ENCODE data around the gene ZCCHC14.

ZCCHC14 gene

DNA sequence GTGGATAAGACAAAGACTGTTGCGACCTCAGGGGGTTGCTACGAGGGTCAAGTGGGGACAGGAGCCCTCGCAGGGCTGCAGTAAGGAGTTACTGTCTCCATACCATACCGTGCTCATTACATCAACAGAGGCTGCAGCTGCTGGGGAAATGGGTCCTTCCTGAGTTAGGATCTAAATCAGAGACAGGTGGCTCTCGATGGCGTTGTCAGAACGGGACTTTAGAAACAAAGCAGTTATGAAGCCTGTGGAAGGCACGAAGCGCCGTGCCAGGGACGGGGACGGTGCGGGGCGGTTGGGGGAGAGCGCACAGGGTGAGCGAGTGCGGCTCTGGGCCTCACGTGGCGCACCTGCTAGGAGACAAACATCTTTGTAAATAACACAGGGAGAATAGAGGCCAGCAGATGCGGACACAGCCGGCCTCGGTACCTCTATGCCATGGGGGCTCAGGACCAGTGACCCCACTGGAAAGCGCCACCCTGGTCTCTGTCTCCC lies 34.4 kb downstream of the ZCCHC14 start:
- no peak for DNase-seq (ENCODE audit: low spot score in 2 of 2)
- no peak overlapping the region for H3K4me3 ChIP-seq
- no peaks in the 10 kb centered on the region for H3K4me1 ChIP-seq
- no peaks in the 10 kb centered on the region for H3K27me3 ChIP-seq (ENCODE audit: low read depth)
- H3K36me3 ChIP-seq (replicated peaks): peaks cover 25% of the 10 kb centered on the region
- in situ Hi-C loops (cut with MboI; ENCODE audit: low sequenced_read_pairs): no loop called here
- no peaks in the 10 kb centered on the region for H3K9me3 ChIP-seq

- Histone ChIP-seq H3K4me3 (no peak overlapping the region), H3K36me3 (replicated peaks) (peaks cover 25% of the 10 kb centered on the region), H3K9me3 (no peaks in the 10 kb centered on the region), H3K4me1 (no peaks in the 10 kb centered on the region), H3K27me3 (ENCODE audit: low read depth) (no peaks in the 10 kb centered on the region)
- in situ Hi-C loops (cut with MboI; ENCODE audit: low sequenced_read_pairs): no loop called here
- DNase-seq (ENCODE audit: low spot score in 2 of 2): no peak
Observed at GRCh38 chr16:87457709-87458423, 35.0 kb downstream of the ZCCHC14 start.

GRCh38 chr16:87457061-87457611 lies 35.7 kb downstream of the ZCCHC14 start:
- DNase-seq (ENCODE audit: low spot score in 2 of 2): no peak
- in situ Hi-C loops (cut with MboI; ENCODE audit: low sequenced_read_pairs): no loop called here
- Histone ChIP-seq H3K4me3 (no peak overlapping the region), H3K36me3 (replicated peaks) (peaks cover 25% of the 10 kb centered on the region), H3K27me3 (ENCODE audit: low read depth) (no peaks in the 10 kb centered on the region), H3K4me1 (no peaks in the 10 kb centered on the region), H3K9me3 (no peaks in the 10 kb centered on the region)

GRCh38 chr16:87454391-87454790 lies 38.4 kb downstream of the ZCCHC14 start:
- Histone ChIP-seq H3K4me3 (no peak overlapping the region), H3K27me3 (ENCODE audit: low read depth) (no peaks in the 10 kb centered on the region), H3K36me3 (replicated peaks) (peaks cover 28% of the 10 kb centered on the region), H3K9me3 (no peaks in the 10 kb centered on the region), H3K4me1 (no peaks in the 10 kb centered on the region)
- in situ Hi-C loops (cut with MboI; ENCODE audit: low sequenced_read_pairs): no loop called here
- DNase-seq (ENCODE audit: low spot score in 2 of 2): no peak

GRCh38 chr16:87453326-87453725 lies 39.5 kb downstream of the ZCCHC14 start:
- H3K36me3 ChIP-seq (replicated peaks): peaks cover 32% of the 10 kb centered on the region
- no peaks in the 10 kb centered on the region for H3K4me1 ChIP-seq
- in situ Hi-C loops (cut with MboI; ENCODE audit: low sequenced_read_pairs): no loop called here
- H3K27me3 ChIP-seq (ENCODE audit: low read depth): no peaks in the 10 kb centered on the region
- no peak overlapping the region for H3K4me3 ChIP-seq
- no peak for DNase-seq (ENCODE audit: low spot score in 2 of 2)
- no peaks in the 10 kb centered on the region for H3K9me3 ChIP-seq

GRCh38 chr16:87451563-87452210 lies 41.1 kb downstream of the ZCCHC14 start:
- H3K9me3 ChIP-seq: no peaks in the 10 kb centered on the region

DNA sequence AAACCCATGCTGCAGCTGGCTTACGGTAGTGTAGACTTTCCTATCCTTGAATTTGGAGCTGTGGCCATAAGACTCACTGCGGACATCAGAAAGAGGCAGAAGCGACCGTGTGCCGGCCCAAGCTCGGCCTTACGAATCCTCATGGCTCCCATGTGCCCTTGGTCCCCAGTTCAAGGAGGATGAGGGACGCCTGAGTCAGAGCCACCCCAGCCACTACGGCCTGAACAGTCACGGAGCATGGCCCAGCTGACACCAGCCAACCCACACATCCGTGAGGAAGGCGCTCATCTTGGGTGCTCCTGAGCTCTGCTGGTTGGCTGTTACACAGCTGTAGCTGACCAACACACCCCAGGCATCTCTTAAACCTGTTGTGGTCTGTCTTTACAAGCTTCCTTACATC lies 44.0 kb downstream of the ZCCHC14 start:
- Histone ChIP-seq H3K9me3 (no peaks in the 10 kb centered on the region), H3K36me3 (replicated peaks) (peaks cover 23% of the 10 kb centered on the region), H3K4me3 (no peak overlapping the region), H3K4me1 (no peaks in the 10 kb centered on the region), H3K27me3 (ENCODE audit: low read depth) (no peaks in the 10 kb centered on the region)
- no peak for DNase-seq (ENCODE audit: low spot score in 2 of 2)
- in situ Hi-C loops (cut with MboI; ENCODE audit: low sequenced_read_pairs): no loop called here

More at GRCh38 chr16:87451563-87452210, 41.1 kb downstream of the ZCCHC14 start:
- in situ Hi-C loops (cut with MboI; ENCODE audit: low sequenced_read_pairs): no loop called here
- Histone ChIP-seq H3K36me3 (replicated peaks) (peaks cover 25% of the 10 kb centered on the region), H3K4me3 (no peak overlapping the region), H3K27me3 (ENCODE audit: low read depth) (no peaks in the 10 kb centered on the region), H3K4me1 (no peaks in the 10 kb centered on the region)
- DNase-seq (ENCODE audit: low spot score in 2 of 2): no peak

DNA sequence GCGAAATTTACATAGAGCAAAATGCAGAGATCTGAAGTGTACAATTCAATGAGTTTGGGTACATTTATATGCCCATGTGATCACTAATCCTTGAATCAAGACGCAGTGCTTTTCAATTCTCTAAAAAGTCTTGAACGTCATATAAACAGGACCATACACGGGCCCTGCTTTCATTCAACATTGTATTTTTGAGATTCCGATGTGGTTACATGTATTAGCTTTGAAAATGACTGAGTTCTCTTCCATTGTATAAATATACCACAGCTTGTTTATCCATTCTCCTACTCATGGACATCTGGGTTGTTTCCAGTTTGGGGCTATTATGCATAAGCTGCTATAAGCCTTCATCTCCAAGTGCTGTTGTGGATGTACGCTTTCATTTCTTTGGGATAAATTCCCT lies 45.5 kb downstream of the ZCCHC14 start:
- peaks cover 20% of the 10 kb centered on the region for H3K36me3 ChIP-seq (replicated peaks)
- H3K4me1 ChIP-seq: peaks cover 3% of the 10 kb centered on the region; the same call in 1 of the 2 replicates
- H3K4me3 ChIP-seq: no peak overlapping the region
- H3K27me3 ChIP-seq (ENCODE audit: low read depth): no peaks in the 10 kb centered on the region
- DNase-seq (ENCODE audit: low spot score in 2 of 2): no peak
- in situ Hi-C loops (cut with MboI; ENCODE audit: low sequenced_read_pairs): no loop called here
- H3K9me3 ChIP-seq: no peaks in the 10 kb centered on the region

GRCh38 chr16:87446479-87446878 lies 46.3 kb downstream of the ZCCHC14 start:
- H3K27me3 ChIP-seq (ENCODE audit: low read depth): no peaks in the 10 kb centered on the region
- no peak overlapping the region for H3K4me3 ChIP-seq
- peaks cover 15% of the 10 kb centered on the region for H3K36me3 ChIP-seq (replicated peaks)
- no peaks in the 10 kb centered on the region for H3K9me3 ChIP-seq
- DNase-seq (ENCODE audit: low spot score in 2 of 2): no peak
- peaks cover 3% of the 10 kb centered on the region; the same call in 1 of the 2 replicates for H3K4me1 ChIP-seq
- in situ Hi-C loops (cut with MboI; ENCODE audit: low sequenced_read_pairs): no loop called here

GRCh38 chr16:87445486-87445885 lies 47.3 kb downstream of the ZCCHC14 start:
- H3K36me3 ChIP-seq (replicated peaks): peaks cover 12% of the 10 kb centered on the region
- DNase-seq (ENCODE audit: low spot score in 2 of 2): no peak
- H3K27me3 ChIP-seq (ENCODE audit: low read depth): no peaks in the 10 kb centered on the region
- in situ Hi-C loops (cut with MboI; ENCODE audit: low sequenced_read_pairs): no loop called here
- H3K9me3 ChIP-seq: no peaks in the 10 kb centered on the region
- H3K4me1 ChIP-seq: peaks cover 3% of the 10 kb centered on the region; the same call in 1 of the 2 replicates
- H3K4me3 ChIP-seq: no peak overlapping the region

GRCh38 chr16:87443964-87444363 lies 48.9 kb downstream of the ZCCHC14 start:
- Histone ChIP-seq H3K36me3 (replicated peaks) (peaks cover 12% of the 10 kb centered on the region), H3K9me3 (no peaks in the 10 kb centered on the region), H3K4me1 (peaks cover 3% of the 10 kb centered on the region; the same call in 1 of the 2 replicates), H3K4me3 (no peak overlapping the region), H3K27me3 (ENCODE audit: low read depth) (no peaks in the 10 kb centered on the region)
- in situ Hi-C loops (cut with MboI; ENCODE audit: low sequenced_read_pairs): no loop called here
- DNase-seq (ENCODE audit: low spot score in 2 of 2): no peak

- Histone ChIP-seq H3K9me3 (no peaks in the 10 kb centered on the region), H3K36me3 (replicated peaks) (peaks cover 5% of the 10 kb centered on the region; the same call in 1 of the 2 replicates), H3K4me3 (no peak overlapping the region), H3K4me1 (peaks cover 3% of the 10 kb centered on the region; the same call in 1 of the 2 replicates), H3K27me3 (ENCODE audit: low read depth) (no peaks in the 10 kb centered on the region)
- DNase-seq (ENCODE audit: low spot score in 2 of 2): no peak
- in situ Hi-C loops (cut with MboI; ENCODE audit: low sequenced_read_pairs): no loop called here
Observed at GRCh38 chr16:87443016-87443415, 49.8 kb downstream of the ZCCHC14 start.

- Histone ChIP-seq H3K4me1 (peaks cover 3% of the 10 kb centered on the region; the same call in 1 of the 2 replicates), H3K27me3 (ENCODE audit: low read depth) (no peaks in the 10 kb centered on the region), H3K9me3 (no peaks in the 10 kb centered on the region), H3K36me3 (replicated peaks) (peaks cover 4% of the 10 kb centered on the region; the same call in 1 of the 2 replicates), H3K4me3 (no peak overlapping the region)
- no peak for DNase-seq (ENCODE audit: low spot score in 2 of 2)
- in situ Hi-C loops (cut with MboI; ENCODE audit: low sequenced_read_pairs): no loop called here
Observed at GRCh38 chr16:87442581-87442966, 50.2 kb downstream of the ZCCHC14 start.

Measured in HAP-1 (cell line).